IMR-90 (cell line): ENCODE data around the gene OR7A10. TPM values are rescaled to one million over a fixed set of nuclear protein-coding genes. Genes with fewer than 3 reads are reported as not detected.

Source experiments
- ATAC-seq: fragments of 200-7000 bp; cut with Tn5 transposase; 2 replicates; pipeline ENCODE4 v1.9.1; 2020; ENCODE audit warnings: low read depth, mild to moderate bottlenecking, moderate library complexity
- BruUV-seq: library from RNA; stranded (reverse); fragments of 400-500 nt; replicated peaks from 2 replicates; lab custom pipeline; 2021; lab: Mats Ljungman, UMichigan
- CTCF ChIA-PET: fragments of 300-600 bp; formaldehyde crosslinking; extraction: SDS; loops from one replicate; lab custom pipeline; 2021; ENCODE audit warnings: antibody characterized with exemption; lab: Yijun Ruan, JAX
- POLR2A ChIA-PET: fragments of 300-600 bp; sonication (Branson Sonifier 250); formaldehyde crosslinking; loops from one replicate; lab custom pipeline; 2022; ENCODE audit warnings: antibody characterized with exemption; ENCODE audit not compliant: unreplicated experiment; lab: Charles Lee
- DNase-seq: peaks from one replicate; pipeline ENCODE4 v3.0.0; 2013
- H2AFZ ChIP-seq: replicated peaks from 2 replicates; pipeline ENCODE3; 2013; ENCODE audit warnings: low read length, mild to moderate bottlenecking; ENCODE audit not compliant: poor library complexity
- H2AK5ac ChIP-seq: 2 replicates; pipeline ENCODE4 v1.6.1; 2013; ENCODE audit warnings: low read depth, low read length, inconsistent platforms
- H2AK9ac ChIP-seq: replicated peaks from 2 replicates; pipeline ENCODE3; 2013; ENCODE audit warnings: mild to moderate bottlenecking, low read depth, low read length, moderate library complexity; ENCODE audit not compliant: poor library complexity
- H2BK120ac ChIP-seq: 2 replicates; pipeline ENCODE4 v1.6.1; 2013; ENCODE audit warnings: low read depth, low read length, inconsistent platforms
- H2BK15ac ChIP-seq: 3 replicates; pipeline ENCODE4 v1.6.1; 2013; ENCODE audit warnings: low read depth, low read length, inconsistent platforms
- H2BK20ac ChIP-seq: 2 replicates; pipeline ENCODE4 v1.6.1; 2013; ENCODE audit warnings: low read depth, mild to moderate bottlenecking, inconsistent platforms, low read length, moderate library complexity
- H2BK5ac ChIP-seq: 2 replicates; pipeline ENCODE4 v1.6.1; 2013; ENCODE audit warnings: mild to moderate bottlenecking, low read depth, low read length, inconsistent platforms; ENCODE audit not compliant: poor library complexity, severe bottlenecking
- H3K14ac ChIP-seq: replicated peaks from 2 replicates; pipeline ENCODE4 v1.6.1; 2013; ENCODE audit warnings: low read depth, low read length, inconsistent platforms
- H3K18ac ChIP-seq: 2 replicates; pipeline ENCODE4 v1.6.1; 2013; ENCODE audit warnings: low read depth, low read length, control low read depth
- H3K23ac ChIP-seq: 2 replicates; pipeline ENCODE4 v1.6.1; 2013; ENCODE audit warnings: low read depth, low read length, inconsistent platforms
- H3K27ac ChIP-seq: 2 replicates; pipeline ENCODE4 v1.5.1; 2013; ENCODE audit warnings: mild to moderate bottlenecking, control low read depth, low read length; ENCODE audit not compliant: insufficient read depth
- H3K27me3 ChIP-seq: 2 replicates; pipeline ENCODE4 v1.6.1; 2013; ENCODE audit warnings: low read length; ENCODE audit not compliant: control insufficient read depth, insufficient read depth
- H3K36me3 ChIP-seq: 2 replicates; pipeline ENCODE4 v1.6.1; 2013; ENCODE audit warnings: low read length, mixed read lengths; ENCODE audit not compliant: control insufficient read depth, insufficient read depth
- H3K4ac ChIP-seq: 2 replicates; pipeline ENCODE4 v1.6.1; 2013; ENCODE audit warnings: low read depth, low read length, inconsistent platforms
- H3K4me1 ChIP-seq: 2 replicates; pipeline ENCODE4 v1.6.1; 2013; ENCODE audit warnings: low read length, mixed read lengths; ENCODE audit not compliant: control insufficient read depth, insufficient read depth
- H3K4me2 ChIP-seq: 2 replicates; pipeline ENCODE4 v1.6.1; 2013; ENCODE audit warnings: low read depth, mild to moderate bottlenecking, control low read depth, low read length, moderate library complexity
- H3K4me3 ChIP-seq: 2 replicates; pipeline ENCODE4 v1.5.1; 2013; ENCODE audit warnings: low read depth, mild to moderate bottlenecking, control low read depth, low read length, moderate library complexity; ENCODE audit not compliant: insufficient read depth
- H3K56ac ChIP-seq: 2 replicates; pipeline ENCODE4 v1.6.1; 2013; ENCODE audit warnings: low read length, inconsistent platforms; ENCODE audit not compliant: insufficient read depth; ENCODE audit errors: extremely low read depth
- H3K79me1 ChIP-seq, 2 experiments: 2 replicates each; pipeline ENCODE4 v1.6.1; 2013; ENCODE audit warnings: low read length in 2 of 2, inconsistent platforms in 1 of 2, low read depth in 1 of 2
- H3K9ac ChIP-seq: 2 replicates; pipeline ENCODE4 v1.6.1; 2013; ENCODE audit warnings: low read depth, low read length, control low read depth
- H3K9me1 ChIP-seq: 2 replicates; pipeline ENCODE4 v1.6.1; 2013; ENCODE audit warnings: low read length, inconsistent platforms; ENCODE audit not compliant: insufficient read depth
- H3K9me3 ChIP-seq: 2 replicates; pipeline ENCODE4 v1.6.1; 2013; ENCODE audit warnings: low read length; ENCODE audit not compliant: control insufficient read depth, insufficient read depth
- H4K20me1 ChIP-seq: 2 replicates; pipeline ENCODE4 v1.6.1; 2013; ENCODE audit warnings: low read length, inconsistent platforms; ENCODE audit not compliant: insufficient read depth
- H4K5ac ChIP-seq: 2 replicates; pipeline ENCODE4 v1.6.1; 2013; ENCODE audit warnings: mild to moderate bottlenecking, low read depth, low read length, control low read depth
- H4K8ac ChIP-seq, 2 experiments: 2 replicates each; pipeline ENCODE4 v1.6.1; 2013; ENCODE audit warnings: low read depth in 2 of 2, low read length in 2 of 2, control low read depth in 1 of 2, inconsistent platforms in 1 of 2
- H4K91ac ChIP-seq: 2 replicates; pipeline ENCODE4 v1.6.1; 2013; ENCODE audit warnings: low read depth, low read length, inconsistent platforms; ENCODE audit not compliant: insufficient read depth
- BHLHE40 ChIP-seq: fragments of 150-350 bp; IDR thresholded peaks from 2 replicates; pipeline ENCODE4 v1.6.1; 2016; ENCODE audit warnings: mild to moderate bottlenecking, low read depth, low read length
- CEBPB ChIP-seq: IDR thresholded peaks from 2 replicates; pipeline ENCODE4 v1.6.1; 2012; ENCODE audit warnings: low read depth, low read length, improper control_type of control experiment
- CHD1 ChIP-seq: IDR thresholded peaks from 2 replicates; pipeline ENCODE4 v1.6.1; 2012; ENCODE audit warnings: low read depth, low read length, improper control_type of control experiment
- ELK1 ChIP-seq: fragments of 150-350 bp; IDR thresholded peaks from 2 replicates; pipeline ENCODE4 v1.6.1; 2016; ENCODE audit warnings: low read depth, mild to moderate bottlenecking, low read length, moderate library complexity, borderline replicate concordance
- FOS ChIP-seq: fragments of 150-350 bp; IDR thresholded peaks from 2 replicates; pipeline ENCODE4 v1.6.1; 2016; ENCODE audit warnings: low read depth, low read length
- MAFK ChIP-seq: IDR thresholded peaks from 2 replicates; pipeline ENCODE4 v1.6.1; 2012; ENCODE audit warnings: low read depth, low read length, improper control_type of control experiment
- MAZ ChIP-seq: IDR thresholded peaks from 2 replicates; pipeline ENCODE4 v1.6.1; 2012; ENCODE audit warnings: low read depth, mild to moderate bottlenecking, low read length, improper control_type of control experiment, moderate library complexity, borderline replicate concordance
- MXI1 ChIP-seq: IDR thresholded peaks from 2 replicates; pipeline ENCODE4 v1.6.1; 2012; ENCODE audit warnings: low read depth, mild to moderate bottlenecking, low read length, moderate library complexity, borderline replicate concordance
- NFE2L2 ChIP-seq: fragments of 150-350 bp; IDR thresholded peaks from 2 replicates; pipeline ENCODE4 v1.6.1; 2016; ENCODE audit warnings: low read depth, mild to moderate bottlenecking, low read length
- POLR2A ChIP-seq: IDR thresholded peaks from 2 replicates; pipeline ENCODE4 v1.6.1; 2012; ENCODE audit warnings: mild to moderate bottlenecking, low read depth, low read length
- RAD21 ChIP-seq: IDR thresholded peaks from 2 replicates; pipeline ENCODE4 v1.6.1; 2012; ENCODE audit warnings: low read length, improper control_type of control experiment
- RCOR1 ChIP-seq: IDR thresholded peaks from 2 replicates; pipeline ENCODE4 v1.6.1; 2012; ENCODE audit warnings: mild to moderate bottlenecking, low read length, improper control_type of control experiment; ENCODE audit not compliant: insufficient replicate concordance
- RFX5 ChIP-seq: IDR thresholded peaks from 2 replicates; pipeline ENCODE4 v1.8.0; 2012; ENCODE audit warnings: low read depth, mild to moderate bottlenecking, low read length, moderate library complexity
- SMC3 ChIP-seq: fragments of 150-350 bp; IDR thresholded peaks from 2 replicates; pipeline ENCODE4 v1.6.1; 2016; ENCODE audit warnings: low read depth, mild to moderate bottlenecking, antibody characterized with exemption, low read length, moderate library complexity
- USF2 ChIP-seq: fragments of 150-350 bp; IDR thresholded peaks from 2 replicates; pipeline ENCODE4 v1.6.1; 2017; ENCODE audit warnings: mild to moderate bottlenecking, antibody characterized with exemption, low read length, low read depth
- WGBS, 2 experiments: methylation state at CpG; one replicate each; pipeline versions ENCODE4 v1.1.5 to v1.1.7; 2013; ENCODE audit warnings: missing lambda C conversion rate in 2 of 2; ENCODE audit not compliant: insufficient read length in 1 of 2; ENCODE audit errors: extremely low coverage in 2 of 2; 5-methylcytosine and 5-hydroxymethylcytosine counted together
- dilution Hi-C: fragments of 300-500 bp; cut with HindIII; formaldehyde crosslinking; loops from one replicate; pipeline ENCODE4 v1.14.3; 2018; ENCODE audit warnings: low sequenced_read_pairs; ENCODE audit not compliant: unreplicated experiment
- in situ Hi-C: fragments of 300-500 bp; cut with MboI; formaldehyde crosslinking; loops from 3 replicates; pipeline ENCODE4 v1.14.3; 2019; ENCODE audit warnings: low sequenced_read_pairs, inconsistent platforms, mixed read lengths
- intact Hi-C: fragments of 100-400 bp; cut with micrococcal nuclease; formaldehyde crosslinking; loops from 2 replicates; pipeline ENCODE4 v1.10.0; 2022
- polyA plus RNA-seq, 3 experiments: library from polyadenylated mRNA; depleted of rRNA; stranded (reverse); fragments of >200 nt; gene quantifications; 2 replicates each; pipeline ENCODE4 v1.2.3, GENCODE V29; 2012; ENCODE audit warnings: low replicate concordance in 1 of 3
- total RNA-seq: library from RNA; depleted of rRNA; stranded (reverse); fragments of >200 nt; gene quantifications from 2 replicates; pipeline ENCODE4 v1.2.3, GENCODE V29; 2012
- TF ChIP-seq, protein P1 (sequence below): conservative IDR thresholded peaks from 2 replicates; pipeline ENCODE4 v1.5.1; 2012; ENCODE audit warnings: mild to moderate bottlenecking, low read depth, low read length, improper control_type of control experiment

The OR7A10 gene
- total and polyA plus RNA-seq, 2 of the 4 experiments (the other 2 are of a cell fraction) = not detected

DNA sequence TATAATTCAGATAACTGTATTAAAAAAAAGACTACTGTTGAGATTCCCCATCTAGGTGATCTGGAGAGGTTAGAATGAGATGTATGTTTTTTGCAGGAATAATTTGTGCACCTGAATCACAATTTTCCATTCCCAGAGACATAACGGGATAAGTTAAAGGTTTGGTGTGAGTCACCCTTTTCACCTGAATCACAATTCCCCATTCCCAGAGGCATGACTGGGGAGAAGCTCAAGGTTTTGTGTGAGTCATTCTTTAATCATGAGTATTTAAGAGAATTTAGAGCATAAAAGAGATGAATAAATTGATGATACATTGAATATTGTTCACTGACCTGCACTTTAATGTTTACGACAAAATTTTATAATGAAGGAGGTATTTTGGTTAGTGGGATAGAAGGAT lies 22.7 kb downstream of the OR7A10 start:
- ChIA-PET POLR2A (no interaction called here), CTCF (no interaction called here)
- Histone ChIP-seq H2AFZ (no peak overlapping the region), H3K23ac (no peak overlapping the region), H2BK5ac (no peak overlapping the region), H4K5ac (no peak overlapping the region), H3K27ac (no peak overlapping the region), H4K20me1 (no peaks in the 10 kb centered on the region), H3K79me1 (no peaks in the 10 kb centered on the region), H4K91ac (no peak overlapping the region), H3K14ac (no peak overlapping the region), H3K56ac (no peak overlapping the region), H2BK15ac (no peak overlapping the region), H3K27me3 (no peaks in the 10 kb centered on the region), H2AK5ac (no peak overlapping the region), H2BK20ac (no peak overlapping the region), H3K9me1 (no peaks in the 10 kb centered on the region), H3K4ac (no peak overlapping the region), H3K4me3 (no peak overlapping the region), H3K18ac (no peak overlapping the region), H2BK120ac (no peak overlapping the region), H3K36me3 (no peaks in the 10 kb centered on the region), H4K8ac (no peak overlapping the region), H3K9me3 (peaks cover 3% of the 10 kb centered on the region; the same call in 1 of the 2 replicates), H3K9ac (no peak overlapping the region), H3K4me2 (no peak overlapping the region), H2AK9ac (no peak overlapping the region), H3K4me1 (no peaks in the 10 kb centered on the region)
- intact Hi-C loops = no loop called here
- DNase-seq (no peak), ATAC-seq (no peak)
- WGBS, 2 experiments = no CpG with 5 or more reads among the region's 2 CpGs
- dilution Hi-C loops = no loop called here
- no peak for TF ChIP-seq MXI1
- TF ChIP-seq FOS = no peak
- TF ChIP-seq NFE2L2 = no peak
- TF ChIP-seq CEBPB = no peak
- TF ChIP-seq, protein P1, sequence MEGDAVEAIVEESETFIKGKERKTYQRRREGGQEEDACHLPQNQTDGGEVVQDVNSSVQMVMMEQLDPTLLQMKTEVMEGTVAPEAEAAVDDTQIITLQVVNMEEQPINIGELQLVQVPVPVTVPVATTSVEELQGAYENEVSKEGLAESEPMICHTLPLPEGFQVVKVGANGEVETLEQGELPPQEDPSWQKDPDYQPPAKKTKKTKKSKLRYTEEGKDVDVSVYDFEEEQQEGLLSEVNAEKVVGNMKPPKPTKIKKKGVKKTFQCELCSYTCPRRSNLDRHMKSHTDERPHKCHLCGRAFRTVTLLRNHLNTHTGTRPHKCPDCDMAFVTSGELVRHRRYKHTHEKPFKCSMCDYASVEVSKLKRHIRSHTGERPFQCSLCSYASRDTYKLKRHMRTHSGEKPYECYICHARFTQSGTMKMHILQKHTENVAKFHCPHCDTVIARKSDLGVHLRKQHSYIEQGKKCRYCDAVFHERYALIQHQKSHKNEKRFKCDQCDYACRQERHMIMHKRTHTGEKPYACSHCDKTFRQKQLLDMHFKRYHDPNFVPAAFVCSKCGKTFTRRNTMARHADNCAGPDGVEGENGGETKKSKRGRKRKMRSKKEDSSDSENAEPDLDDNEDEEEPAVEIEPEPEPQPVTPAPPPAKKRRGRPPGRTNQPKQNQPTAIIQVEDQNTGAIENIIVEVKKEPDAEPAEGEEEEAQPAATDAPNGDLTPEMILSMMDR = no peak
- no peak for TF ChIP-seq SMC3
- no peak for TF ChIP-seq RAD21
- TF ChIP-seq MAZ = no peak
- no peak for TF ChIP-seq MAFK
- TF ChIP-seq RFX5 = no peak
- TF ChIP-seq CHD1 = no peak
- no peak for TF ChIP-seq BHLHE40
- TF ChIP-seq ELK1 = no peak
- TF ChIP-seq RCOR1 = no peak
- TF ChIP-seq USF2 = no peak
- TF ChIP-seq POLR2A = no peak
- in situ Hi-C loops = no loop called here
- BruUV-seq = no TSS peak
